GM18519 (cell line): ENCODE results near the gene MGAT5B.

Source experiments
- ATAC-seq: cut with Tn5 transposase; IDR thresholded peaks from one replicate; pipeline ENCODE4 v1.9.1; 2021; ENCODE audit warnings: mild to moderate bottlenecking, moderate library complexity; ENCODE audit not compliant: unreplicated experiment, low FRiP score

Gene MGAT5B

DNA sequence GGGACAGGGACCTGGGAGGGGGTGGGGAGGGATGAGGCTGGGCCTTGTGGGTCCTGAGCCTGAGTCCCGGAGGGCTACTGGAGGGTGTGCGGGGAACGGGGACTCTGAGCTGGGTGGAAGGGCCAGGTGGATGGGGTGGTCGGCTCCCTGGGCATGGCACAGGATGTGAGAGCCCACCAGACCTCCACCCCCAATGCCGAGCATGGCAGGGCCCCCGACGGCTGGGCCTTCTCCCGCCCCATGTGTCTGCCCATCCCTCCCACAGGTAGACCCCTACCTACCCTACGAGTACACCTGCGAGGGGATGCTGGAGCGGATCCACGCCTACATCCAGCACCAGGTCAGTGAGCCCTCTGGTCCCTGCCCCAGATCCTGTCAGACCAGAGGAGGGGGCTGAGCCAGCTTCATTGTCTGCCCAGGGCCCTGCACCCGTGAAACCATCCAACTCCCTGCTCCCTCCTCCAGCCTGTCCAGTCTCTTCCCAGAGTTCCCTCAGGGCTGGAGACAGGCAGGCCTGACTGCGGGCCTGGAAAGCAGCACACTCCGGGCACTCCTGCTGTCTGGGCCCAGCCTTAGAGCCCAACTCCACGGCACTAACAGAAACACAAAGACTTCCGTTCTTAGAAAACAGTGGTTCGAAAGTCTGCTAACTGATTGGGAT is 78.0 kb downstream of the MGAT5B start:
- ATAC-seq, result no peak

GRCh38 chr17:76946772-76947135 is 78.5 kb downstream of the MGAT5B start:
- no peak for ATAC-seq

DNA sequence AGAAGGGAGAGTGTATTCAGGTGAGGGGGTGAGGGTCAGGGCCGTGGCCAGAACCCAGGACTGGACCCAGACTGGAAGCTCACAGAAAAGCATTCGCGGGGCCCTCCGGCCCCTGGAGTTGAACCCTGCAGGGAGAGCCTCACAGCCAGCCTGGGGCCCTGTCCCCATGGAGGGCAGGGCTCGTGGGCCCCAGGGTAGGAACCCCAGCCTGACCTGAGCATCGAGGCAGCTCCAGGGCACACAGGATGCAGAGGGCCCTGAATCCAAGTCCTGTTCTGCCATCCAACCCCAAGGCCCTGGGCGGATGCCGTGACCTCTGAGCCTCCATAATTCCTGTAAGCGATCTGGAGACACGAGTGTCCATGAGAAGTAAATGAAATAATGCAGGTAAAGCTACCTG is 79.1 kb downstream of the MGAT5B start:
- ATAC-seq, result no peak

DNA sequence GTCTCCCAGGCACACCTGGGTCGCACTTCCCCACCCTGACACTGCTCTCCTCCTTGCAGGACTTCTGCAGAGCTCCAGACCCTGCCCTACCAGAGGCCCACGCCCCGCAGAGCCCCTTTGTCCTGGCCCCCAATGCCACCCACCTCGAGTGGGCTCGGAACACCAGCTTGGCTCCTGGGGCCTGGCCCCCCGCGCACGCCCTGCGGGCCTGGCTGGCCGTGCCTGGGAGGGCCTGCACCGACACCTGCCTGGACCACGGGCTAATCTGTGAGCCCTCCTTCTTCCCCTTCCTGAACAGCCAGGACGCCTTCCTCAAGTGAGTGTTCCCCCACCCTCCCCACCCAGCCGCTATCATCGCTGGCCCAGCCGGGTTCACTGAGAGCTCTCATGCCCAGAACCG is 79.6 kb downstream of the MGAT5B start:
- ATAC-seq, result no peak

- ATAC-seq, result no peak
These were observed 80.1 kb downstream of the MGAT5B start for GRCh38 chr17:76948301-76948700.

- no peak for ATAC-seq
These were observed 80.6 kb downstream of the MGAT5B start for GRCh38 chr17:76948726-76949342.

DNA sequence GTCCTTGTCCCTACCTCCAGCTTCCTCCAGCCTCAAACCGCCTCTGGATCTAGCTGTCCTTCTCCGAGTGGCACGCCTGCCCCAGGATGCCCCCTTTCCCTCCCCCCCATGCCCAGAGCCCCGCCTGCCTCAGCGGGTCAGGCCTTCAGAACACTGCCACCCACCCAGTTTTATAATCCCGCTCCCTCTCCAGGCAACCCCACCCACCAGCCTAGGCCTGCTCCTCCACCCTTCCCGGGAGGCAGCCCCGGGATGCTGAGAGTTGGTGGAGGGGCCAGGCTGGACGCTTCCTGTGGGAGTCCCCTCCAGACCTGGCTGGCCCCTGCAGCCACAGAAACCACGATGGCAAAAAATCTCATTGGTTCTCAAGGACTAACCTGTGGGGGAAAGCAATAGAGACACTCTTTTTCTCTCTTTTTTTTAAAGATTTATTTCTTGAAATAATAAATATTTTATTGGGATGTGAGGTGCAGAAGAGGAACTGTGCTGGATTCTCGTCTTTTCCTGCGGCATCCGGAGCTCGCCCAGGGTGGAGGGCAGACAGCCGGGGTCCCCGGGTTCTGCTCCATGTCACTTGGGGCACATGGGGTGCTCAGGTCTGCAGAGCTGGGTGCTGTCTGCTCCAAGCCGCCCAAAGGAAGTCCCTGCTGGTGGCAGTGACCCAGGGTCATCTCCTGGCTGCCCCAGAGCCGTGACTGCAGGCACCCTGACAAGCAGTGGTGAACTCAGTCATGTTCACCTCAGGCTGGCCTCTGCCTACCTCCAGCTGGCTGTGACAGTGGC is 81.9 kb downstream of the MGAT5B start:
- no peak for ATAC-seq

DNA sequence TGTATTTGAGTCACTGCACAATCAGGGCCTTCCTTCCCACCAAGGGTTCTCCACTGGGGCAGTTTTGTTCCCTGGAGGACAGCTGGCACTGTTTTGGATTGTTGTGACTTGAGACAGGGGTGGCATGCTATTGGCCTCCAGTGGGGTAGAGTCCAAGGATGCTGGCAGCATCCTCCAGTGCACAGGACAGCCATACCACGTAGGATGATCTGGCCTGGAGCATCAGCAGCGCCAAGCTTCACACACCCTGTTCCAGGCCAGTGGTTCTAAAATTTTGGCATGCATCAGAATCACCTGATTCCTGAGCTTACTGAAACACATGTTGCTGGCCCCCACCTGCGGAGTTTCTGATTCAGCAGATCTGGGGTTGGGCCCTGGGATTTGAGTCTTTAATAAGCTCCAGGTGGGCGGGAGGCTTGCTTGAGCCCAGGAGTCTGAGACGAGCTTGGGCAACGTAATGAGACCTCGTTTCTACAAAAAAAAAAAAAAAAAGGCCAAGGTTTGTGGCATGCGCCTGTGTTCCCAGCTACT is 83.2 kb downstream of the MGAT5B start:
- no peak for ATAC-seq

DNA sequence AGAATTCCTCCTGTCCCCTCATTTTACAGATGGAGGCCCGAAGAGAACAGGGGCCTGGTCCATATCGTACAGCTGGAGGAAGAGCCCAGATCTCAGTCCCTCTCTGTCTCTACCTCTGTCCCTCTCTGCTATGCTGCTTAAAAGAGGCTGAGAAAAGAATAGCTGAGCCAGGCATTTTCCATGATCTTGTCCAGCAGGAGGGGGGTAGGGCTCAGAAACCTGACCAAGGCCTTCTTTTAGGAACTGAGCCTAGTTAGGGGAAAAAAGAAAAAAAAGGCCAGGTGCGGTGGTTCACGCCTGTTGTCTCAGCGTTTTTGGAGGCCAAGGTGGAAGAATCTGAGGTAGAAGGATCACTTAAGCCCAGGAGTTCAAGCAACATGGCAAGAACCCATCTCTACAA is 84.2 kb downstream of the MGAT5B start:
- ATAC-seq, result no peak

- no peak for ATAC-seq
These were observed 84.9 kb downstream of the MGAT5B start for GRCh38 chr17:76953066-76953465.

DNA sequence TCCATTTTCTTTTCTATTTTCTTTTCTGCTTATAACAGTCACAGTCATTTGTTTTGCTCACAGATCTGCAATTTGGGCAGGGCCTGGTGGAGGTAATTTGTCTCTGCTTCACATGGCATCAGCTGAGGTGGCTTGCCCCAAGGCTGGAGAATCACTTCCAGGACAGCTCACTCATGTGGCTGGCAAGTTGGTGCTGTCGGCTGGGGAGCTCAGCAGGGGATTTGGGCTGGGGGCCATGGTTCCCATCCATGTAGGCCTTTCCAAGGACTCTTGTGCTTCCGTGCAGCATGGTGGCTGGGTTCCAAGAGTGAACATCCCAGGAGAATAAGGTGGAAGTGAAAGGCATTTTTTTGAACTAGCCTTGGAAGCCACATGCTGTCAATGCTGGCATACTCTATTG is 85.7 kb downstream of the MGAT5B start:
- ATAC-seq, result no peak

- ATAC-seq, result no peak
These were observed 87.0 kb downstream of the MGAT5B start for GRCh38 chr17:76955191-76955590.

DNA sequence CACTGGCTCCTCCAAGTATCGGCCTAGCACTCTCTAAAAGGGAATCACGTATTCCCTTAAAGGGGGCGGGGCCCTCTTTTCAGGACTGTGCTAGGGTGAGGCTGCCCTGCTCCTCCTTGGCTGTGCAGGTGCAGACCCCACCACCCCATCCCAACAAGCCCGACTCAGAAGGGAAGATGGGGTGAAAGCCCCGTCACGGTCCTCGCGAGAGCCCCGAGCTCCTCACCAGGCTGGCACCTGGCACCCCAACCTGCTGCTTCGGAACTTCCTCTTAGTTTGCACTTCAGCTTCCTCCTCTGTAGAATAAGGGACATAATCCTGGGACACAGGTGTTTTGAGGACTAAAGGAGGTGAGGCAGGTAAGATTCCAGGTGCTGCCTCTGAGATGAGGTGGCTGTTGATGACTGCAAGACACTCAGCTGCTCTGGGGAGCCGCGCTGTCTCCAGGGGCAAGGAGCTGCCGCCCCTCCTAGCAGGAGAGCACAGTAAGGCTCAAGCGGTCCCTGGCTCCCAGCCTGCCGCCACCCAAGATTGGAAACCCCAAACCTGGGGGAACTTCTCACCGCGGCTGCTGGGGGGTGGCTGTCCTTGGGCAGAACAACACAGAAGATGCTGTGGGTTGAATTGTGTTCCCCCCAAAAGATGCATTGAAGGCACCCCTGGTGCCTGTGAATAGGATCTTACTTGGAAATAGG is 88.8 kb downstream of the MGAT5B start:
- no peak for ATAC-seq

DNA sequence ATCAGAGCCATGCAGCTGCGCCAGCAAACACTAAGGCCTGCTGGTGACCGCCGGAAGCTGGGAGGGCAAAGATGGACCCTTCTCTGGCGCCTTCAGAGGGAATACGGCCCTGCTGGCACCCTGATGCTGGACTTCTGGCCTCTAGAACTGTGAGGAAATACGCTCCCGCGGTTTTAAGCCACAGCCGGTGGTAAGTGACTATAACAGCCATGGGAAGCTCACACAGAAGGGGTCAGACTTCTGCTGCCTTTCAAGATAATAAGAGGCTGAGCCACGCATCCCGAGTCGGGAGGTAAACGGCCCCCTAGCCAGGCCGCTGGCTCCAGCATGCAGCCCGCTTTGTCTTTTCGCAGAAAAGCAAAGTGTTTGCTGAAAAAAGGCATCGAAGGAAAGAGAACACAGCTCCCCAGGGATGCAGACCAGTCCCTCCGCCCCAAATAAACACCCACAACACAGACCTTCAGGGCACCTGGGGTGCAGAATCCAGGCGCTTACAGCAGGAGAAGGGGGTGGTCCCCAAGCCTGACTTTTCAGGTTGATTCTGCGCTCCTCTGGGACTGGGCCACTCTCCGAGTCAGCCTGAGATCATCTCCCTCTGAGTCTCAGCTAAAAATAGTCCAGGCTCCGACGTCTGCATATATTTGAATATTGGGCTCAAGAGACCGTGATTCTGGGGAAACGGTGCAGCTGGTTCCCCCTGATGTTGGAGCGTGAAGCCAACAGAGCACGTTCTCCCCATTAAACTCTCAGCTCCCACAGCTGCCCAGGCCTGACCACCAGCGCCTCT is 89.7 kb downstream of the MGAT5B start:
- no peak for ATAC-seq

- ATAC-seq, result no peak
These were observed 90.8 kb downstream of the MGAT5B start for GRCh38 chr17:76958974-76959373.

GRCh38 chr17:76961869-76962268 is 93.7 kb downstream of the MGAT5B start:
- no peak for ATAC-seq

- ATAC-seq, result no peak
These were observed 94.7 kb downstream of the MGAT5B start for GRCh38 chr17:76962858-76963257.

- no peak for ATAC-seq
These were observed 97.8 kb downstream of the MGAT5B start for GRCh38 chr17:76966016-76966415.

DNA sequence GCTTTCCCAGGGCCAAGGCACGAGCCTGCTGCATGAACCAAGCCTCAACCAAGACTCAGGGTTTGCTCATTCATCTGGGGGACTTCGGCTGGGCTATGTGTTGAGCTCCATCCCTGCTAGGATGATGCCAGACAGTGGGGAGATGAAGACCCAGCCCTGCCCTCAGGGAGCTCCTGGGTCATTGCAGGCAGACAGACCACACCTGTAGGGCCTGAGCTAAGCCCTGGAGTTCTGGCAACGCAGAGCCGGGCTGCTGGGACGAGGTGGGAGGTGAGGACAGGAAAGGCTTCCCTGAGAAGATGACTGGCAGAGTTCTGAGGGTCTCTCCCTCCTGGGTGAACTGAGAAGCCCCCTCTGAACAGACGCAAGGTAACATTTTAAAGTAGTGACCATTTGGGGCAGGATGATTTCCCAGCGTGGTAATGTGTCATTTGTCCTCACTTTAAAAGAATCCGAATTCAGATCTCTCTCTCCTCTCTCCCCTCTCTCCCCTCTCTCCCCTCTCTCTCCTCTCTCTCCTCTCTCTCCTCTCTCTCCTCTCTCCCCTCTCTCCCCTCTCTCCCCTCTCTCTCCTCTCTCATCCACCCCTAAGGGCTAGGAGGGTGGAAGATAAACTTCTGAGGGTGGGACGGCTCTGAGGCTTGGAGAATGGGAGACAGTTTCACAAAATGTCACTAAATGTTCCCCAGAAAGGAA is 98.4 kb downstream of the MGAT5B start:
- no peak for ATAC-seq

DNA sequence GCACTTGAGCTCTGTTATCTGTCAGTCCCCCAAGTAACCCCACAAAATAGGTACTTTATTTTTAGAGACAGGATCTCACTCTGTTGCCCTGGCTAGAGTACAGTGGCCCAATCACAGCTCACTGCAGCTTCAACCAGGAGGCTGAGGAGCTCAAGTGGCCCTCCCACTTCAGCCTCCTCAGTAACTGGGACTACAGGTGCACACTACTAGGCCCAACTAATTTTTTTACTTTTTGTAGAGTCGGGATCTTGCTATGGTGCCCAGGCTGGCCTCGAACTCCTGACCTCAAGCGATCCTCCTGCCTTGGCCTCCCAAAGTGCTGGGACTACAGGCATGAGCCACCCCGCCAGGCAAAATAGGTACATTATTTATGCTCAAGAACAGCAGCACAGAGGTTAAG is 99.6 kb downstream of the MGAT5B start:
- no peak for ATAC-seq
